Left lung (tissue), 10 donors: Measurements from ENCODE around the gene PLOD2. TPM values are rescaled to one million over a fixed set of nuclear protein-coding genes. Genes with fewer than 3 reads are reported as not detected.
A peak's percentile ranks its signal among the peaks of the same experiment; 100 is the strongest.

Experiments
- ATAC-seq: fragments of 200-7000 bp; cut with Tn5 transposase; one replicate; pipeline ENCODE4 v1.9.1; 2020; ENCODE audit warnings: moderate library complexity
- DNase-seq, 4 donors: peaks; one replicate each; pipeline ENCODE4 v3.0.0-alpha.2; 2013 to 2020
- H3K27ac ChIP-seq, 2 donors: fragments of 200-600 bp; sonication (generic) in 1 of 2; one replicate each; pipeline versions ENCODE4 v1.5.0 to v1.8.0; 2020 to 2021
- H3K27me3 ChIP-seq, 2 donors: fragments of 200-600 bp; sonication (generic) in 1 of 2; one replicate each; pipeline versions ENCODE4 v1.5.0 to v1.8.0; 2020 to 2021
- H3K36me3 ChIP-seq, 2 donors: fragments of 200-600 bp; sonication (generic) in 1 of 2; one replicate each; pipeline versions ENCODE4 v1.5.0 to v1.8.0; 2020 to 2021
- H3K4me1 ChIP-seq, 2 donors: fragments of 200-600 bp; one replicate each; pipeline ENCODE4 v1.8.0; 2021
- H3K4me3 ChIP-seq, 2 donors: fragments of 200-600 bp; sonication (generic) in 1 of 2; one replicate each; pipeline versions ENCODE4 v1.5.0 to v1.8.0; 2020 to 2021; ENCODE audit warnings: mild to moderate bottlenecking in 1 of 2
- H3K9me3 ChIP-seq, 2 donors: fragments of 200-600 bp; sonication (generic) in 1 of 2; one replicate each; pipeline versions ENCODE4 v1.5.0 to v1.8.0; 2020 to 2021
- CTCF ChIP-seq, 2 donors: fragments of 200-600 bp; sonication (generic) in 1 of 2; IDR thresholded peaks; one replicate each; pipeline versions ENCODE4 v1.5.0 to v1.8.0; 2021; ENCODE audit warnings: antibody characterized with exemption in 2 of 2
- intact Hi-C, 2 donors: fragments of 100-400 bp; cut with DNase I; formaldehyde crosslinking; loops; one replicate each; pipeline versions ENCODE4 v1.11.2 to v1.14.2; 2022
- polyA plus RNA-seq, 6 donors: library from polyadenylated mRNA; unstranded; fragments of 120-200 nt; gene quantifications; one replicate each; pipeline ENCODE4 v1.2.1, GENCODE V29; 2013; ENCODE audit not compliant: insufficient read length in 6 of 6
- total RNA-seq, 2 donors: library from RNA; stranded (reverse); fragmentation: NEBNext Ultra II Directional; extraction: Animal tissue kit (Norgen Biotek cat#: 25700); gene quantifications; one replicate each; pipeline ENCODE4 v1.2.1, GENCODE V29; 2021
- donor health status: DM: no; HTN: yes; CAD: no.
- donor health status: DM: no; HTN: no; CAD: no.

Gene PLOD2
- total and polyA plus RNA-seq, 8 donors: 41.9 to 98.6 (median 69.1) TPM

- no peak overlapping the region for H3K27ac ChIP-seq
- TF ChIP-seq CTCF (IDR thresholded peaks at IDR 0.05): no peak
- H3K36me3 ChIP-seq: no peaks in the 10 kb centered on the region
- no peaks in the 10 kb centered on the region for H3K9me3 ChIP-seq
- DNase-seq (no peak), ATAC-seq (no peak)
- H3K4me3 ChIP-seq: no peak overlapping the region
- H3K4me1 ChIP-seq: peaks cover 0 to 4% of the 10 kb centered on the region in 2 donors
- no peaks in the 10 kb centered on the region for H3K27me3 ChIP-seq
- intact Hi-C loops: no loop called here
These were observed 22.1 kb downstream of the PLOD2 start for GRCh38 chr3:146138902-146139301.

GRCh38 chr3:146136647-146137046 lies 24.3 kb downstream of the PLOD2 start:
- Histone ChIP-seq H3K27me3 (no peaks in the 10 kb centered on the region), H3K4me1 (no peaks in the 10 kb centered on the region), H3K27ac (no peak overlapping the region), H3K4me3 (no peak overlapping the region), H3K9me3 (no peaks in the 10 kb centered on the region), H3K36me3 (no peaks in the 10 kb centered on the region)
- intact Hi-C loops: no loop called here
- DNase-seq (no peak), ATAC-seq (no peak)
- no peak for TF ChIP-seq CTCF (IDR thresholded peaks at IDR 0.05)

DNA sequence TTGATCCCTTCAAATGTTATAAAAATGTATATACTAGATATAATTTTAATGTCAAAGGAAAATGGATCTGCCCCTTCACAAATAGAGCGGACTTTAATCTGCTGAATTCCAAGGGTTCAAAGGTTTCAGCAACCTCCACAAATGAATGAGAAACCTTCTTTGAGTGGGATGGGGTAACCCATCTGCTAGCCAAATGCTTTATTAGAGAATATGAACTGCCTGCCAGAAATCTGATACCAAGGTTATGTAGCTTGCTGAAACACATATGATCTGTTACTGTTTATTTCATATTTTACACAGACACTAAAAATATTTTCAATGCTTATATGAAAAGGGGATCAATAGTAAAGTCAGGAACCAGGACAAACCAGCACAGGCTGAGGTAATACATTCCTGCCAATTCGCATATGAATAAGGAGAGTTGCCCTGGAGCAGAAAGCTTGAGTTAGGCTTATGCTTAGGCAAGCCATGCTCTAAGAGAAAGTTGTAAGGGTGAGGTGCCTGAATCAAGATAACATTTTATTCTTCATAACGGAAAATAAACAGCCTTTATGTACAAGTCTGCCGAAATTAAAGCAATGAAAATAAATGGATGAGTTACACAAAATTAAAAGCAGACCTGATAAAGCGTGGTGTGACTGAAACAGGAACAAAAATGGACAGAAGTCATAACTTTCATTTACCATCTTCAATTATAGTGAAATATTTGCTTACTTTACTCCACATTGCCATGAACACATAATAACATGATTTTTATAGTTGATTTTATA lies 26.5 kb downstream of the PLOD2 start:
- H3K36me3 ChIP-seq: no peaks in the 10 kb centered on the region
- H3K27ac ChIP-seq: no peak overlapping the region
- no peaks in the 10 kb centered on the region for H3K9me3 ChIP-seq
- intact Hi-C loops: no loop called here
- no peak overlapping the region for H3K4me3 ChIP-seq
- no peaks in the 10 kb centered on the region for H3K27me3 ChIP-seq
- DNase-seq: no peak
- H3K4me1 ChIP-seq: no peaks in the 10 kb centered on the region
- no peak for TF ChIP-seq CTCF (IDR thresholded peaks at IDR 0.05)
- no peak for ATAC-seq

- Histone ChIP-seq H3K27me3 (no peaks in the 10 kb centered on the region), H3K9me3 (no peaks in the 10 kb centered on the region), H3K27ac (no peak overlapping the region), H3K4me3 (no peak overlapping the region), H3K36me3 (no peaks in the 10 kb centered on the region), H3K4me1 (peaks cover 0 to 3% of the 10 kb centered on the region in 2 donors)
- ATAC-seq (no peak), DNase-seq (peak in 1 of 4 donors; percentile 41)
- intact Hi-C loops: no loop called here
- TF ChIP-seq CTCF (IDR thresholded peaks at IDR 0.05): no peak
These were observed 27.5 kb downstream of the PLOD2 start for GRCh38 chr3:146133441-146133840.

- intact Hi-C loops: no loop called here
These were observed 29.2 kb downstream of the PLOD2 start for GRCh38 chr3:146131616-146132410.

More at GRCh38 chr3:146131616-146132410, 29.2 kb downstream of the PLOD2 start:
- H3K27ac ChIP-seq: no peak overlapping the region
- H3K9me3 ChIP-seq: no peaks in the 10 kb centered on the region
- H3K27me3 ChIP-seq: no peaks in the 10 kb centered on the region
- H3K4me3 ChIP-seq: no peak overlapping the region
- H3K4me1 ChIP-seq: peaks cover 0 to 3% of the 10 kb centered on the region in 2 donors
- TF ChIP-seq CTCF (IDR thresholded peaks at IDR 0.05): no peak
- ATAC-seq (peak; percentile 68), DNase-seq (no peak)
- H3K36me3 ChIP-seq: no peaks in the 10 kb centered on the region
